ENCODE data around the gene MED26.
"Not testable (repeated sequence)": the region's sequence is repeated elsewhere in the genome, so short reads cannot be mapped to it uniquely, and the experiment has no call there.

DNA sequence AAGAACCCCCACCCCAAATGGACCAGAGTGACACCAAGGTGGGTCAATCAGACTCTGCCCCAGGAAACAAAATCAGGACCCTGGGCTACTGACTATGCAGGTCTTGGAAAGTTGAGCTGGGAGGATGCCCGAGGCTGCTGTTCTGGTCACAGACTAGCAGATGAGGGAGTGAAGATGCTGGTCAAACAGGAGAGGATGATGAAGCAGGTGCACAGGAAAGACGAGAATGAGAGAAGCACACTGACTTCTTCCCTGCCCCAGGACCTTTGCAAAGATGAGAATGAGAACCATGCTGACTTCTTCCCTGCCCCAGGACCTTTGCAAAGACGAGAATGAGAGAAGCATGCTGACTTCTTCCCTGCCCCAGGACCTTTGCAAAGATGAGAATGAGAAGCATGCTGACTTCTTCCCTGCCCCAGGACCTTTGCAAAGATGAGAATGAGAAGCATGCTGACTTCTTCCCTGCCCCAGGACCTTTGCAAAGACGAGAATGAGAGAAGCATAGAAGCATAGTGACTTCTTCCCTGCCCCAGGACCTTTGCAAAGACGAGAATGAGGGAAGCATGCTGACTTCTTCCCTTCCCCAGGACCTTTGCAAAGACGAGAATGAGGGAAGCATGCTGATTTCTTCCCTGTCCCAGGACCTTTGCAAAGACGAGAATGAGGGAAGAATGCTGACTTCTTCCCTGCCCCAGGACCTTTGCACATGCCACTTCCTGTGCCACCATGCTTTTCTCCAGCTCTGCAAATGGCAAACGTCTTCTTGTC is 23.6 kb upstream of the MED26 start:
- TF ChIP-seq RCOR1 (conservative IDR thresholded peaks at IDR 0.05; ENCODE audit: low read depth, low read length); POLR2A (IDR thresholded peaks at IDR 0.05; ENCODE audit: low read depth, low read length); STAT1 (conservative IDR thresholded peaks at IDR 0.05): not testable (repeated sequence)
- TF ChIP-seq, protein P1, sequence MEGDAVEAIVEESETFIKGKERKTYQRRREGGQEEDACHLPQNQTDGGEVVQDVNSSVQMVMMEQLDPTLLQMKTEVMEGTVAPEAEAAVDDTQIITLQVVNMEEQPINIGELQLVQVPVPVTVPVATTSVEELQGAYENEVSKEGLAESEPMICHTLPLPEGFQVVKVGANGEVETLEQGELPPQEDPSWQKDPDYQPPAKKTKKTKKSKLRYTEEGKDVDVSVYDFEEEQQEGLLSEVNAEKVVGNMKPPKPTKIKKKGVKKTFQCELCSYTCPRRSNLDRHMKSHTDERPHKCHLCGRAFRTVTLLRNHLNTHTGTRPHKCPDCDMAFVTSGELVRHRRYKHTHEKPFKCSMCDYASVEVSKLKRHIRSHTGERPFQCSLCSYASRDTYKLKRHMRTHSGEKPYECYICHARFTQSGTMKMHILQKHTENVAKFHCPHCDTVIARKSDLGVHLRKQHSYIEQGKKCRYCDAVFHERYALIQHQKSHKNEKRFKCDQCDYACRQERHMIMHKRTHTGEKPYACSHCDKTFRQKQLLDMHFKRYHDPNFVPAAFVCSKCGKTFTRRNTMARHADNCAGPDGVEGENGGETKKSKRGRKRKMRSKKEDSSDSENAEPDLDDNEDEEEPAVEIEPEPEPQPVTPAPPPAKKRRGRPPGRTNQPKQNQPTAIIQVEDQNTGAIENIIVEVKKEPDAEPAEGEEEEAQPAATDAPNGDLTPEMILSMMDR (IDR thresholded peaks at IDR 0.05 in 2 of 3, conservative IDR thresholded peaks at IDR 0.05 in 1 of 3; ENCODE audit: control insufficient read depth in 2 of 3, extremely low read depth in 1 of 3, insufficient read depth in 1 of 3, low read depth in 3 of 3, low read length in 3 of 3), result not testable (repeated sequence)

Data from GM12878 (cell line).